Measurements from ENCODE around the gene CACNA2D4.

DNA sequence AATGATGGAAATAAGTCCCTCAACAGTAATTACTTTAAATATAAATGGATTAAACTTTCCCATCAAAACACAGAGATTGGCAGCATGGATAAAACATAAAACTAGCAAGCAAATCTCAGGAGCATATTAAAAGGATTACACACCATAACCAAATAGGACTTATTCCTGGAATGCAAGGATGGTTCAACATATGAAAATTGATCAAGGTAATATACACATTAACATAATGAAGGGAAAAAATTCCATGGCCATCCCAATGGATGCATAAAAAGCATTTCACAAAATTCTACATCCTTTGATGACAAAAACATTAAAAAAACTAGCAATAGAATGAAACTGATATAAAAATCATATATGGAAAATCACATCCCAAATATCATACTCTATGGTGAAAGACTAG lies 13.6 kb downstream of the CACNA2D4 start:
- no peak for TF ChIP-seq CTCF (IDR thresholded peaks at IDR 0.05; ENCODE audit: low read depth, low read length)
- no peak for TF ChIP-seq EZH2phosphoT487 (IDR thresholded peaks at IDR 0.05; ENCODE audit: low read depth)
